Measurements from ENCODE around the gene SLBP. TPM values are rescaled to one million over a fixed set of nuclear protein-coding genes. Genes with fewer than 3 reads are reported as not detected.

SLBP gene
- polyA plus RNA-seq, 3 donors = 39.6 to 63.7 (median 59.1) TPM

DNA sequence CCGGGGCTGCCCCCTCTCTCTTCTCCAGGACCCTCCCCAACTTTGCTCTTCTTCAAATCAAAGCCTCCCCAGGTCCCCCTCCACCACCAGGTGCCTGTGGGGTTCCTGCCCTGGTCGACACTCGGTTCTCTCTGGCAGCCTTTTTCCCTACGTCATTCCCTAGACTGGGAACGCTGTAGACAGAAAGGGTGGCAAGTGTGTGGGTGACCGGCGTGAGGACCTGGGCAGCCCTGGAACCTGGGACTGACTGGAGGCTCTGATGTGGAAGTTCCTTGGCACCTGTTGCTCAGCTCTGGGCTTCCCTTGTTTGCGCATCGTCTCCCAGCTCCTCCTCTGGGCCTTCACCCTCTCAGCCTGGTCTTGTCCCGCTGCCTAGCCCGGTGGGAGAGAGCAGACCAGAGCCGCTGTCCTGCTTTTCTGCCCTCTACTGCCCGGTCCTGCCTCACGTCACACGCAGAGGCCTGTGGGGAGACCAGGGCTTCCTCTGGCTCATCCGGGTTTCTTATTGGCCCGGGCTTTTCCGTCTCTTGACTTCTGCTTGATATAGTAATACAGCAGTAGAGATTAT, 10.5 kb upstream of the SLBP start:
- peaks cover 85% of the 10 kb centered on the region for H3K79me2 ChIP-seq (ENCODE audit: insufficient read depth, low read length)
- H2AFZ ChIP-seq (ENCODE audit: insufficient read depth, low read depth, low read length, poor library complexity, severe bottlenecking) = peak overlapping the region; percentile 33
- peaks cover 71 to 79% of the 10 kb centered on the region in 2 donors for H3K4me1 ChIP-seq (ENCODE audit: control insufficient read depth in 1 of 2, insufficient read depth in 2 of 2, low read length in 2 of 2)
- H3K4me1 Mint-ChIP-seq = peaks cover 74% of the 10 kb centered on the region
- intact Hi-C loops (cut with micrococcal nuclease) = loop anchor here in 1 of 2 donors (5.0 to 10.0 kb wide), 3 partner anchors 132 to 375 kb away; partner anchors contain the start of genes LETM1 and UVSSA
- peak overlapping the region; percentile 97 to 100 (median 98) for H3K27ac Mint-ChIP-seq
- H3K9ac ChIP-seq (ENCODE audit: insufficient read depth, low read length, poor library complexity, severe bottlenecking) = peak overlapping the region; percentile 73
- H3K27ac ChIP-seq (ENCODE audit: low read depth in 1 of 2, low read length in 2 of 2) = peak overlapping the region; percentile 88 to 96
- peaks cover 10 to 19% of the 10 kb centered on the region in 2 donors for H3K36me3 ChIP-seq (replicated peaks in 1 of 2; ENCODE audit: control insufficient read depth in 1 of 2, insufficient read depth in 2 of 2, low read length in 2 of 2)
- peak overlapping the region; percentile 82 to 98 for H3K4me3 Mint-ChIP-seq
- 33% methylated on average over 13 of the region's 18 CpGs for WGBS (ENCODE audit: insufficient coverage)
- no peaks in the 10 kb centered on the region for H3K27me3 ChIP-seq (ENCODE audit: control insufficient read depth in 2 of 2, insufficient read depth in 2 of 2, low read length in 2 of 2)
- peaks cover 0 to 3% (median 0%) of the 10 kb centered on the region in 3 donors for H3K27me3 Mint-ChIP-seq (ENCODE audit: low read depth in 3 of 3)
- H3K4me2 ChIP-seq (replicated peaks; ENCODE audit: extremely low read depth, low read length, poor library complexity, severe bottlenecking) = peak overlapping the region; percentile 89
- H3K9me3 ChIP-seq (replicated peaks in 1 of 2; ENCODE audit: control insufficient read depth in 1 of 2, insufficient read depth in 1 of 2, low read length in 2 of 2) = no peaks in the 10 kb centered on the region
- H3K9me3 Mint-ChIP-seq = no peaks in the 10 kb centered on the region
- peak overlapping the region in 2 of 3 experiments; percentile 42 to 80 for H3K4me3 ChIP-seq (replicated peaks in 1 of 3; ENCODE audit: low read depth in 2 of 3, low read length in 3 of 3)
- peaks cover 17 to 36% of the 10 kb centered on the region in 2 donors for H3K36me3 Mint-ChIP-seq
- TF ChIP-seq, protein P1, sequence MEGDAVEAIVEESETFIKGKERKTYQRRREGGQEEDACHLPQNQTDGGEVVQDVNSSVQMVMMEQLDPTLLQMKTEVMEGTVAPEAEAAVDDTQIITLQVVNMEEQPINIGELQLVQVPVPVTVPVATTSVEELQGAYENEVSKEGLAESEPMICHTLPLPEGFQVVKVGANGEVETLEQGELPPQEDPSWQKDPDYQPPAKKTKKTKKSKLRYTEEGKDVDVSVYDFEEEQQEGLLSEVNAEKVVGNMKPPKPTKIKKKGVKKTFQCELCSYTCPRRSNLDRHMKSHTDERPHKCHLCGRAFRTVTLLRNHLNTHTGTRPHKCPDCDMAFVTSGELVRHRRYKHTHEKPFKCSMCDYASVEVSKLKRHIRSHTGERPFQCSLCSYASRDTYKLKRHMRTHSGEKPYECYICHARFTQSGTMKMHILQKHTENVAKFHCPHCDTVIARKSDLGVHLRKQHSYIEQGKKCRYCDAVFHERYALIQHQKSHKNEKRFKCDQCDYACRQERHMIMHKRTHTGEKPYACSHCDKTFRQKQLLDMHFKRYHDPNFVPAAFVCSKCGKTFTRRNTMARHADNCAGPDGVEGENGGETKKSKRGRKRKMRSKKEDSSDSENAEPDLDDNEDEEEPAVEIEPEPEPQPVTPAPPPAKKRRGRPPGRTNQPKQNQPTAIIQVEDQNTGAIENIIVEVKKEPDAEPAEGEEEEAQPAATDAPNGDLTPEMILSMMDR (IDR thresholded peaks at IDR 0.05) = no peak
- H4K20me1 ChIP-seq (ENCODE audit: insufficient read depth, low read length) = peaks cover 26% of the 10 kb centered on the region
- DNase-seq = peak in 2 of 3 donors; percentile 52 to 55

DNA sequence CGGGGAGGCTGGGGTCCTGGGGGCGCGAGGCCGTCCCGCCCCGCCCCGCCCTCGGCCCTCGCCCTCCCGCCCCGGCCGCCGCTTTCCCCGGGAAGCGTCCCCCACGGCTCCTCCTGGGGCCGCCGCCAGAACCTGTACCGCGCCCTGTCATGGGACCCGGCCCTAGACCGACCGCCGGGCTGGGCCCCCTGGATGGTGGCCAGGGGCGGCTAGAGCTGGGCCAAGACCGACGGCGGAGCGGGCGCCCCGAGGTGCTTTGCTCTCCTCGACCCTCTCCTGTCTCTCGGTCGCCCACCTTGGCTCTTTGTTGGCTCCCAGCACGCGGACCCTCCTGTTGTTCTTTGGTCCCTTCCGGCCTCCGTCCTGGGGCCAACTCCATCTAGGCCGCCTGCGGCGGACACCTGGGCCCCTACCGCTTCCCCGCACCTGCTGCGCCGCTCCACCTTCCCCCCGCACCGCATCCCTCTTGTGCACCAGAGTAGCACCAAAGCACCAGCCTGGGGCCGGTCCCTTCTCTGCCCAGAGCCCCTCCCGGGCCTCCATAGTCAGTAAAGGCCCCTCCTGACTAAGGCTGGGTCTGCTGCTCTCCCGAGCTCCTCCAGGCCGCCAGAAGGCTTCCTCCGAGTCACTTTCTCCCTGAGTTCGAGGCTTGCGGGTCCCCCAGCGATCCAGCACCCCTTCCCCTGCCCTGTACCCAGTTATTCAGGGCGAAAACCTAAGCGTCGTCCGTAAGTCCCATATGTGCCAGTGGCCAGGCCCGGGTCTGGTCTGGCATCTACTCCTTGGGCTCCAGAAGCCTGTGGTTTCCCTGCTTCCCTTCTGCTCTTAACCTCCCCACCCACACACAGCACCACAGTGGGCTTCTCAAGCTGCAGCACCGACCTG, 9.8 kb upstream of the SLBP start:
- Histone ChIP-seq H3K27ac (ENCODE audit: low read depth in 1 of 2, low read length in 2 of 2) (peak overlapping the region; percentile 88 to 96), H3K4me1 (ENCODE audit: control insufficient read depth in 1 of 2, insufficient read depth in 2 of 2, low read length in 2 of 2) (peaks cover 64 to 75% of the 10 kb centered on the region in 2 donors), H3K4me3 (replicated peaks in 1 of 3; ENCODE audit: low read depth in 2 of 3, low read length in 3 of 3) (peak overlapping the region; percentile 42 to 80 (median 44)), H3K4me2 (replicated peaks; ENCODE audit: extremely low read depth, low read length, poor library complexity, severe bottlenecking) (peak overlapping the region; percentile 89), H4K20me1 (ENCODE audit: insufficient read depth, low read length) (peaks cover 30% of the 10 kb centered on the region), H3K27me3 (ENCODE audit: control insufficient read depth in 2 of 2, insufficient read depth in 2 of 2, low read length in 2 of 2) (no peaks in the 10 kb centered on the region), H3K9me3 (replicated peaks in 1 of 2; ENCODE audit: control insufficient read depth in 1 of 2, insufficient read depth in 1 of 2, low read length in 2 of 2) (no peaks in the 10 kb centered on the region), H3K36me3 (replicated peaks in 1 of 2; ENCODE audit: control insufficient read depth in 1 of 2, insufficient read depth in 2 of 2, low read length in 2 of 2) (peaks cover 16 to 27% of the 10 kb centered on the region in 2 donors), H2AFZ (ENCODE audit: insufficient read depth, low read depth, low read length, poor library complexity, severe bottlenecking) (peak overlapping the region; percentile 33), H3K9ac (ENCODE audit: insufficient read depth, low read length, poor library complexity, severe bottlenecking) (peak overlapping the region; percentile 73), H3K79me2 (ENCODE audit: insufficient read depth, low read length) (peaks cover 85% of the 10 kb centered on the region)
- Mint-ChIP-seq H3K9me3 (no peaks in the 10 kb centered on the region), H3K27me3 (ENCODE audit: low read depth in 3 of 3) (peaks cover 0 to 3% (median 0%) of the 10 kb centered on the region in 3 donors), H3K36me3 (peaks cover 19 to 37% of the 10 kb centered on the region in 2 donors), H3K4me3 (peak overlapping the region; percentile 82 to 98), H3K27ac (peak overlapping the region; percentile 97 to 100 (median 98)), H3K4me1 (peaks cover 68% of the 10 kb centered on the region)
- no peak for DNase-seq
- TF ChIP-seq, protein P1 (IDR thresholded peaks at IDR 0.05) = no peak
- 1% methylated on average over 55 of the region's 61 CpGs for WGBS (ENCODE audit: insufficient coverage)
- intact Hi-C loops (cut with micrococcal nuclease) = loop anchor here (1.0 to 10.0 kb wide), 6 partner anchors 9 to 375 kb away; partner anchors contain the start of genes LETM1 (in 1 of the 2), SLBP (in 1 of the 2) and UVSSA (in 1 of the 2)
